Erythroblast (primary cell): ENCODE results near the gene NEK2.

Experiments used
- GATA1 ChIP-seq: IDR thresholded peaks from 2 replicates; pipeline ENCODE4 v1.6.1; 2011; ENCODE audit warnings: low read depth, mild to moderate bottlenecking, control low read depth, low read length, moderate library complexity
- POLR2A ChIP-seq: IDR thresholded peaks from 2 replicates; pipeline ENCODE4 v1.6.1; 2011; ENCODE audit warnings: mild to moderate bottlenecking, low read length

GRCh38 chr1:211687462-211688215 lies 12.2 kb upstream of the NEK2 start:
- no peak for TF ChIP-seq POLR2A
- no peak for TF ChIP-seq GATA1
